ENCODE data around the gene AMER2.

DNA sequence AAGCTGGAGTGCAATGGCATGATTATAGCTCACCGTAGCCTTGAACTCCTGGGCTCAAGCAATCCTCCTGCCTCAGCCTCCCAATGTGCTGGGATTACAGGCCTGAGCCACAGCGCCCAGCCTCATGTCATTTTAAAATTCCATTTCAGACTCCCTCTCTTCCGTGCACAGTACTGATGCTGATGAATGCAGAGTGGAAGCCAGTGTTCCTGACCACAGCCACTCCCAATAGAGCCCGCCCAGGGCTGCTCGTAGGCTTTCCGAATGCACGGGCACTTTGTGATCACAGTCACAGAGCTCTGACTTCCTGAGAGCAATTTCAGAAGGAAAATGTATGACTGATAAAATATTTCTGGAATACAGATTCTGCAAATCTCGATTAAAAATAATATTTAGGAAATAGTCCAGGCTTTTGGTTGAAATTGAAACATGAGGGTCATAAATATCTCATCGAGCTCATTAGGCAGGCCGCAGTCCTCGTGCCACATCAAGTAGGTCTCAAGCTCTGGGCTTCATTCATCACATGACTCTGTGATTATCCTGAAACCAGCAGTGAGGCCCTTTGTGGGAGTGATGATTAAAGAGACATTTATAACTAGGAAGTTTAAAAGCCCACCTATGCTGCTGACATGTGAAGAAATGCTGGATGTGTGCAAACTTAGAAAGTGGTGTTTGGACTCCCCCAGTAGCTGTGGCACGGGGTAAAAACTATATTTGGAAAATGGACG is 38.9 kb upstream of the AMER2 start:
- TF ChIP-seq CTCF (IDR thresholded peaks at IDR 0.05) = no peak
- no peak for TF ChIP-seq POLR2AphosphoS5 (IDR thresholded peaks at IDR 0.05)
